T-helper 9 cell (primary cell): ENCODE measurements around the gene NFS1.
"Not testable (repeated sequence)": the region's sequence is repeated elsewhere in the genome, so short reads cannot be mapped to it uniquely, and the experiment has no call there.

Experiments
- DNase-seq: peaks from one replicate; pipeline ENCODE4 v3.0.0-alpha.2; 2020
- total RNA-seq, 2 donors: gene quantifications; one replicate each; lab custom pipeline; 2026; lab: John Stamatoyannopoulos, UW

The NFS1 gene
- total RNA-seq = 6.8 to 18.7 reads per million in 2 donors

GRCh38 chr20:35699127-35699956, at the start of gene NFS1, which contains the start of gene ROMO1:
NFS1 (minus strand) TSS chr20:35699352; CDS start chr20:35699288, 64 bp downstream.
ROMO1 (plus strand) TSS chr20:35699405; CDS start chr20:35699633, 228 bp downstream.
- DNase-seq = peak; percentile 82

- not testable (repeated sequence) for DNase-seq
Measured at GRCh38 chr20:35744492-35744841, 45.3 kb upstream of the NFS1 start.

- no peak for DNase-seq
Measured at GRCh38 chr20:35743693-35744491, 44.7 kb upstream of the NFS1 start.

GRCh38 chr20:35742741-35743523, 43.8 kb upstream of the NFS1 start:
- no peak for DNase-seq

GRCh38 chr20:35741892-35742740, 43.0 kb upstream of the NFS1 start, which contains the start of gene RBM39:
RBM39 (minus strand) TSS chr20:35742260; CDS start chr20:35740874, 1,386 bp downstream.
- peak; percentile 99 for DNase-seq

GRCh38 chr20:35739294-35740163, 40.4 kb upstream of the NFS1 start:
- DNase-seq = no peak

- no peak for DNase-seq
Measured at GRCh38 chr20:35738410-35739179, 39.4 kb upstream of the NFS1 start.

GRCh38 chr20:35737865-35738333, 38.7 kb upstream of the NFS1 start:
- no peak for DNase-seq

GRCh38 chr20:35735826-35736470, 36.8 kb upstream of the NFS1 start:
- no peak for DNase-seq

- no peak for DNase-seq
Measured at GRCh38 chr20:35734777-35735649, 35.9 kb upstream of the NFS1 start.

GRCh38 chr20:35734374-35734773, 35.2 kb upstream of the NFS1 start:
- no peak for DNase-seq

- no peak for DNase-seq
Measured at GRCh38 chr20:35732644-35732982, 33.5 kb upstream of the NFS1 start.

GRCh38 chr20:35731862-35732643, 32.9 kb upstream of the NFS1 start:
- DNase-seq = no peak

GRCh38 chr20:35731469-35731788, 32.3 kb upstream of the NFS1 start:
- no peak for DNase-seq

GRCh38 chr20:35730583-35731468, 31.7 kb upstream of the NFS1 start:
- DNase-seq = no peak

GRCh38 chr20:35729836-35730582, 30.9 kb upstream of the NFS1 start:
- DNase-seq = no peak
